DOHH2 (cell line): ENCODE measurements around the gene EPB41.

Source experiments
- EZH2phosphoT487 ChIP-seq: fragments of 200-600 bp; sonication (generic); IDR thresholded peaks from 2 replicates; pipeline ENCODE4 v1.6.1; 2017; ENCODE audit warnings: borderline replicate concordance, mild to moderate bottlenecking, antibody characterized with exemption, low read length, moderate library complexity, mixed read lengths
- TF ChIP-seq, protein P1 (sequence below): fragments of 200-600 bp; sonication (generic); IDR thresholded peaks from one replicate; pipeline ENCODE4 v1.5.1; 2014; ENCODE audit warnings: antibody characterized with exemption, mild to moderate bottlenecking, low read depth, low read length; ENCODE audit not compliant: poor library complexity, severe bottlenecking

DNA sequence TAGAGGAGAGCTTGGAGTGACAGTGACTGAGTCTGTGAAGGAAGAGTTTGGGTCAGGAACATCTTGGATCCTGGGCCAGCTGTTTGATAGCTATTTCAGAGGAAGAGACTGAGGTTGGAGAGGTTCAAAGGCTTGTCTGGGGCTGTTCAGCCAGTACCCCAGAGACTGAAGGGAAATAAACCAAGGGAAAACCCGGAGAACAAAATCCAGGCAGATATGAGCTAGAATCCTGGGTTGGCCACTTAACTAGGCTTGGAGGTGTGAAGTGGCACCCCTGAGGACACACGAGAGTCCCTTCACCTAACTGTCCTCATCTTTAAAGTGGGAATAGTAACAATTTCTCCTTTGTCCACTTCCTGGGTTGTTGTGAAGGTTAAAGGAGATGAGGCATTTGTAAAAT, 23.1 kb upstream of the EPB41 start:
- TF ChIP-seq, protein P1, sequence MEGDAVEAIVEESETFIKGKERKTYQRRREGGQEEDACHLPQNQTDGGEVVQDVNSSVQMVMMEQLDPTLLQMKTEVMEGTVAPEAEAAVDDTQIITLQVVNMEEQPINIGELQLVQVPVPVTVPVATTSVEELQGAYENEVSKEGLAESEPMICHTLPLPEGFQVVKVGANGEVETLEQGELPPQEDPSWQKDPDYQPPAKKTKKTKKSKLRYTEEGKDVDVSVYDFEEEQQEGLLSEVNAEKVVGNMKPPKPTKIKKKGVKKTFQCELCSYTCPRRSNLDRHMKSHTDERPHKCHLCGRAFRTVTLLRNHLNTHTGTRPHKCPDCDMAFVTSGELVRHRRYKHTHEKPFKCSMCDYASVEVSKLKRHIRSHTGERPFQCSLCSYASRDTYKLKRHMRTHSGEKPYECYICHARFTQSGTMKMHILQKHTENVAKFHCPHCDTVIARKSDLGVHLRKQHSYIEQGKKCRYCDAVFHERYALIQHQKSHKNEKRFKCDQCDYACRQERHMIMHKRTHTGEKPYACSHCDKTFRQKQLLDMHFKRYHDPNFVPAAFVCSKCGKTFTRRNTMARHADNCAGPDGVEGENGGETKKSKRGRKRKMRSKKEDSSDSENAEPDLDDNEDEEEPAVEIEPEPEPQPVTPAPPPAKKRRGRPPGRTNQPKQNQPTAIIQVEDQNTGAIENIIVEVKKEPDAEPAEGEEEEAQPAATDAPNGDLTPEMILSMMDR, result no peak
- TF ChIP-seq EZH2phosphoT487, result no peak
